SKM-1 treated with dmso at 0.1 percent for 144 hours (cell line): Measurements from ENCODE around the gene LOC101059915.
"Not testable (repeated sequence)": the region's sequence is repeated elsewhere in the genome, so short reads cannot be mapped to it uniquely, and the experiment has no call there.

ENCODE experiments used
- DNase-seq: peaks from one replicate; lab custom pipeline; 2025; ENCODE audit not compliant: unreplicated experiment; lab: John Stamatoyannopoulos, UW

Gene LOC101059915

DNA sequence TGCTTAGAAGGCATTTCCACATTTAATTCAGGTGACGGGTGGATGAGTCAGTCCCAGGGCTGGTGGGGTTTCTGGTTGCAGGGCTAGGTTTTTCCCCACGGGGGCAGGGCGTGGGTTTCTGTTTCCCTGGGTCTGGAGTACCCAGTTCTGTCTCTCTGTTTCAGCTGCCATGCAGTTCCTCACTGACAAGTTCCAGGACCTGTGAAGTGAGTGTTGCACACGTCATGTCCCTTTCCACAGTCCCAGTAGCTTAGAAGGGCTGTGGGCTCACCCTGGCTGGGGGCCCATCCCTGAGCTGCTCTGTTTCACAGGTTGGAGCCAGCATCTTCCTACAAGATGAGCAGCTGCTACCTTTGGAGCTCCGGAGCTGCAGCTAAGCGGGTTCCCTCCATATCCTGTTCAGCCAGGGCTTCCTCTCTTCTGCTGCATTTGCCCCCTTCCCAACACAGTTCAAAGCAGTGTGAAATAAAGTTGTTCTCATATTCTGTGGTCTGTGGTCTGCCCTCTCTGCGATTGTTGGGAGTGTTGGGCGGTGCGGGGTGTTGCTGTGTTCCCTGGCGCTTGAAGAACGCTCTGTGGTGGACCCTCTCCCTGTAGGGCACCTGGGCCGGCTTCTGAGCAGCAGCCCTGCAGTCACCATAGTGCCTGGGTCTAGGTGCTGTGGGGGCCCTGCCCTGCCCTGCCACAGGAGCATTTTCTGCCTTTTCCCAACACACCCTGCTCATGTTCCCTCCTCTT, 3.9 kb downstream of the LOC101059915 start:
- DNase-seq, result no peak

DNA sequence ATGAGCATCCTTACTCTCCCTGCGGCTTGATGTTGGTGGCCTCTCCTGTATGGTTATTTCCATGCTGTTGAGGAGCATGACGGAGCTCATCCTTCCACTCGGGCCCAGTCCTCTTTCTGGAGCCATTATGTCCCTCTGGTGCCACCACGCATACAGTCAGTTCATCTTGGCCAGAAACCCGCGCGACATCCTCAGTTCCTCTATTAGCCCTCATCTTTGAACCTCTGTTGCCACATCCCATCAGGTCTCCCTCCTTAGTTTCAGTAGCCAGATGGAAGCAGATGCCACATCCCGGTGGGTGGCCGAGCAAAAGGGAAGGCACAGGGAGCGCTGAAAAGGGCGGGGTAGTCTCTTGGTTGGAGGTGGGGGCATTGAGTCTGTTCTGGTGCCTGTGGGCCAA, 4.6 kb downstream of the LOC101059915 start:
- no peak for DNase-seq

DNA sequence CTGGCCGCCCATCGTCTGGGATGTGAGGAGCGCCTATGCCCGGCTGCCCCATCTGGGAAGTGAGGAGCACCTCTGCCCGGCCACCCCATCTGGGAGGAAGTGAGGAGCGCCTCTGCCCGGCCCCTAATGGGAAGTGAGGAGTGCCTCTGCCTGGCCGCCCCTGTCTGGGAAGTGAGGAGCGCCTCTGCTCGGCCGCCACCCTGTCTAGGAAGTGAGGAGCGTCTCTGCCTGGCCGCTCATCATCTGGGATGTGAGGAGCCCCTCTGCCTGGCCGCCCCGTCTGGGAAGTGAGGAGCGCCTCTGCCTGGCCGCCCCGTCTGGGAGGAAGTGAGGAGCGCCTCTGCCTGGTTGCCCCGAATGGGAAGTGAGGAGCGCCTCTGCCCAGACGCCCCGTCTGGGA, 8.3 kb downstream of the LOC101059915 start:
- DNase-seq, result not testable (repeated sequence)

DNA sequence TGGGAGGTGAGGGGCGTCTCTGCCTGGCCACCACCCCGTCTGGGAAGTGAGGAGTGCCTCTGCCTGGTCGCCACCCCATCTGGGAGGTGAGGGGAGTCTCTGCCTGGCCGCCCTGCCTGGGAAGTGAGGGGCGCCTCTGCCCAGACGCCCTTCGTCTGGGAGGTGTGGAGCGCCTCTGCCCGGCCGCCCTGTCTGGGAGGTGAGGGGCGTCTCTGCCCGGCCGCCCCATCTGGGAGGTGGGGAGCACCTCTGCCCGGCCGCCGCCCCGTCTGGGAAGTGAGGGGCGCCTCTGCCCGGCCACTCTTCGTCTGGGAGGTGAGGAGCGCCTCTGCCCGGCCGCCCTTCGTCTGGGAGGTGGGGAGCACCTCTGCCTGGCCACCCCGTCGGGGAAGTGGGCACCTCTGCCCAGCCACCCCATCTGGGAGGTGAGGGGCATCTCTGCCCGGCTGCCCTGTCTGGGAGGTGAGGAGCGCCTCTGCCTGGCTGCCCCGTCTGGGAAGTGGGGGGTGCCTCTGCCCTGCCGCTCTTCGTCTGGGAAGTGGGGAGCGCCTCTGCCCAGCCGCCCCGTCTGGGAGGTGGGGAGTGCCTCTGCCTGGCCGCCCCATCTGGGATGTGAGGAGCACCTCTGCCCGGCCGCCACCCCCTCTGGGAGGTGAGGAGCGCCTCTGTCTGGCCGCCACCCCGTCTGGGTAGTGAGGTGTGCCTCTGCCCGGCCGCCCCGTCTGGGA, 8.9 kb downstream of the LOC101059915 start:
- DNase-seq, result not testable (repeated sequence)

- not testable (repeated sequence) for DNase-seq
Observed at GRCh38 chrX:71677195-71677594, 9.8 kb downstream of the LOC101059915 start.

- no peak for DNase-seq
Observed at GRCh38 chrX:71679575-71680207, 12.3 kb downstream of the LOC101059915 start.

DNA sequence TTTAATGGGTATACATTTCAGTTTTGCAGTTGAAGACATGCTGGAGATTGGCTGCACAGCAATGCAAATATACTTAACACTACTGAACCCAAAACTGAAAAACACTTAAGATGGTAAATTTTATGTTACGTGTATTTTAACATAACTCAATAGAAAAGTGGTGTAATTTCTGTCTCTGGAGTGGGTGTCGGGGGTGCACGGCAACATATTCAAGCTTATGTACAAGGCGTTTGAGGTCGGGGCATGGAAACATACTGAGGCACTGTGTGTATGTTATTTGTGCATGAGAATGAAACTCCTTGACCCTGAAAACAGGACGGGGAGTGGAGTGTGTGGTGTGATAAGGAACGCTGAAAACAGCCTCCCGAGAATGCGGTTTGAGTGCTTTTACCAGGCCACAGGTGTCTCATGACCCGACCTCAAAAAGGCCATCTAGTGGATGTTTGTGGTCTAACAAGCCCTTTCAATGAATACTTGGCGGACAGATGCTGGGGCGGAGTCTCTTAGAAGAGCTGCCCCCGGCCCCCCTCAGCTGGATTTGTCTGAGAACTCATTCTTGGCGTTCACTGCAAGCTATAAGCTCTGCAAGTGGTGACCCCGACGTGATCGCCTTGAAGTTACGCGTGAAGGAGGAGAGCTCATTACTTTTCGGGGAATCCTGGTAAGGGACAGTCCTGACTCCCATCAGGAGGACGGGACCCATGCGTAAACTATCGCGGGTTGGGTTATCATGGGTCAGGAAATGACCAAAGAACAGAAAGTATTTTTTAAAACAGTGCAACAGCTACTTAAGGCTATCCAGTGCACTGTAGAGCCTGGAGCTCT, 29.5 kb downstream of the LOC101059915 start:
- DNase-seq, result not testable (repeated sequence)

DNA sequence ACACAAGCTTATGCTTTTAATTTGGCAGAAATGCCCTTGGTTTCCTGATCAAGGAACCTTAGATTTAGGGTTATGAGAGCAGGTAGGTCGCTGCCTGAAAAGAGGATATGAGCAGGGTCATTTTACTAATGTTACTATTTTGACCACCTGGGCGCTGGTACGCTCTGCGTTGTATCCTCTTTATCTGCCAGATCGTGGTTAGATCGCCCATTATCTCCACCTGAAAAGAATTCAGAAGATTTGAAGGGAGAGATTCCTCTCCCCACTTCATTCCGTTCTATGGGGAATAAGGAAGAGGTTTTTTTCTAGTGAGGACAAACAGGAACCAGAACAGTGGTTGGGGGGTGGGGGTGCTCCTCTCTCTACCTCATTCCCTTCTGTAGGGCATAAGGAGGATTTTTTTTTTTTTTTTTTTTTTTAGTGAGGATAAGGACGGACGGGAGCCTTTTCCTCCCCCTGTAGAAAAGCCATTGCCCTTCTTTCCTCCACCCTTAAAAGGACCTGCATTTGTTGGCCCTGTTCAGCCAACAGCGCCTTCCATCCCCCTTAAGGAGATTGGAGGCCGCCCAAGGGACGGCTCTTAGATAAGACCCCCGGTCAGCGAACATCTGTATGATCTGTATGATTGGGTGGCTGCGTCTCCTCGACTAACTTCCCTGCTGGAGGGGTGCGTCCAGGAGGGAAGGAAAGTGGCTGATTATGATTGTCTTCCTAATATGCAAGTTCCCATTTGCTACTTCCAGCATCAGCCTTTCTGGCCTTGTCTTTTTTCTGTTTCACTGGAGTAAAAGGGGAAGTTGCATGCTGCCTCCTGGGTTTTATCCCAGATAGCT, 30.3 kb downstream of the LOC101059915 start:
- not testable (repeated sequence) for DNase-seq

GRCh38 chrX:71698299-71699022, 31.1 kb downstream of the LOC101059915 start:
- DNase-seq, result not testable (repeated sequence)

- DNase-seq, result not testable (repeated sequence)
Observed at GRCh38 chrX:71699023-71699344, 31.6 kb downstream of the LOC101059915 start.

- DNase-seq, result not testable (repeated sequence)
Observed at GRCh38 chrX:71702853-71703252, 35.5 kb downstream of the LOC101059915 start.

DNA sequence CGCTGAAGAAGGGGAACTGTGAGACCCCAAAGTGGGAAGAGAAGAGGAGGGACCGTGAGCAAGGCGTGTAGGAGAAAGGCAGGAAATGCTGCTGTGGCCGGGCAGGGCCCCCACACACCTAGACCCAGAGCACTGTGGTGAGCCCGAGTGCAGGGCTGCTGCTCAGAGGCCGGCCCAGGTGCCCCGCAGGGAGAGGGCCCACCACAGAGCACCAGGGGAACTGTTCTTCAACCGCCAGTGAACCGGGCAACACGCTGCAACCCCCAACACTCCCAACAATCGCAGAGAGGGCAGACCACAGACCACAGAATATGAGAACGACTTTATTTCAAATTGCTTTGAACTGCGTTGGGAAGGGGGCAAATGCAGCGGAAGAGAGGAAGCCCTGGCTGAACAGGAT, 46.7 kb downstream of the LOC101059915 start:
- DNase-seq, result not testable (repeated sequence)

- not testable (repeated sequence) for DNase-seq
Observed at GRCh38 chrX:71715551-71715950, 48.2 kb downstream of the LOC101059915 start.

DNA sequence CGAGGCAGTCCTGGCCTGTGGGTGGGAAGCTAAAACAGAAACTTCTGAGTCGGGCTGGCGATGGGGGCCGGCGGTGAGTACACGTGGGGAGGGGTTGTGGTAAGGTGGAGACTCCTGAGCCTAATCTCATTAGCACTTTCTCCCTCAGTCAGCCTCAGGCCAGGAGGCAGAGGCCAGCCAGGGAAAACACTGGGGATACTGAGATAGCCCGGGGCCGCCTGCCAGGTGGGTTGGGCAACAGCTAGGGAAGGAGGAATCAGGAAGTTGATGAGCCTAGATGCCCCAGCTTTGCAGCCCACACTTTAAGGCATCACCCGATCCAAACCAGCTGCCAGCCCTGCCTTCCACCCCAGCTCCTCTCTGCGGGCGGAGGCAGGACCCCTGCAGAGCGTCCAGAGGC, 49.0 kb downstream of the LOC101059915 start:
- DNase-seq, result not testable (repeated sequence)

GRCh38 chrX:71718185-71718584, 50.8 kb downstream of the LOC101059915 start, which contains the start of gene CXorf49:
CXorf49 (minus strand) TSS chrX:71718285; CDS start chrX:71718151, 134 bp downstream.
- DNase-seq, result not testable (repeated sequence)

DNA sequence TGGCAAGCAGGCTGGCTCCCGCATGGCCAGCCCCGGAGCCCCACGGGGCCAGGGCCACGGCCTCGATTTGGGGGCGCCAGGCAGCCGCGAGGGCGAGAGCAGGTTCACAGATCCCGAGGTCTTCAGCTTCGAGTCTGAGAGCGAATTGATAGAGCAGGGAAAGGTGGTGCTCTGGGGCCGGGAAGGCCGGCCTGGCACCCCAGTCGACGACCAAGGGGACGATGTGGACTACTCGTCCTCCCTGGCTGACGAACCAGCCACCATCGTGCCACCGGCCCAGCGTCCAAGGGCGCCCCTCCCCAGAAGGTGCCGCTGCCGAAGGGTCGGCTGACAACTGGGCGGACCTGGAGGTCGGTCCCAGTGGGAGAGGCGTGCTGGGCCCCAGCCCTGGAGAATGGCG, 51.8 kb downstream of the LOC101059915 start:
- DNase-seq, result not testable (repeated sequence)

DNA sequence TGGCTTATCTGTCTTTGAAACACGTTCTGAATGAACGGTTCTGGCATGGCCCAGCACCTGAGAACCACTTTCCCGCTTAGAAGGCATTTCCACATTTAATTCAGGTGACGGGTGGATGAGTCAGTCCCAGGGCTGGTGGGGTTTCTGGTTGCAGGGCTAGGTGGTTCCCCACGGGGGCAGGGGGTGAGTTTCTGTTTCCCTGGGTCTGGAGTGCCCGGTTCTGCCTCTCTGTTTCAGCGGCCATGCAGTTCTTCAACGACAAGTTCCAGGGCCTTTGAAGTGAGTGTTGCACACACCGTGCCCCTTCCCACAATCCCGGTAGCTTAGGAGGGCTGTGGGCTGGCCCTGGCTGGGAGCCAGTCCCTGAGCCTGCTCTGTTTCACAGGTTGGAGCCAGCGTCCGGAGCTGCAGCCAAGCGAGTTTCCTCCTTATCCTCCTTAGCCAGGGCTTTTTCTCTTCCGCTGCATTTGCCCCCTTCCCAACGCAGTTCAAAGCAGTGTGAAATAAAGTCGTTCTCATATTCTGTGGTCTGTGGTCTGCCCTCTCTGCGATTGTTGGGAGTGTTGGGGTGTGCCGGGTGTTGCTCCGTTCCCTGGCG, 53.0 kb downstream of the LOC101059915 start:
- not testable (repeated sequence) for DNase-seq
